ENCODE data around the gene INHBE. TPM values are rescaled to one million over a fixed set of nuclear protein-coding genes. Genes with fewer than 3 reads are reported as not detected.

The INHBE gene
- total and polyA plus RNA-seq, 2 of the 8 experiments (the other 6 are each of a cell fraction or from before 2014, with no cell fraction given), result 10.2 to 18.8 TPM

DNA sequence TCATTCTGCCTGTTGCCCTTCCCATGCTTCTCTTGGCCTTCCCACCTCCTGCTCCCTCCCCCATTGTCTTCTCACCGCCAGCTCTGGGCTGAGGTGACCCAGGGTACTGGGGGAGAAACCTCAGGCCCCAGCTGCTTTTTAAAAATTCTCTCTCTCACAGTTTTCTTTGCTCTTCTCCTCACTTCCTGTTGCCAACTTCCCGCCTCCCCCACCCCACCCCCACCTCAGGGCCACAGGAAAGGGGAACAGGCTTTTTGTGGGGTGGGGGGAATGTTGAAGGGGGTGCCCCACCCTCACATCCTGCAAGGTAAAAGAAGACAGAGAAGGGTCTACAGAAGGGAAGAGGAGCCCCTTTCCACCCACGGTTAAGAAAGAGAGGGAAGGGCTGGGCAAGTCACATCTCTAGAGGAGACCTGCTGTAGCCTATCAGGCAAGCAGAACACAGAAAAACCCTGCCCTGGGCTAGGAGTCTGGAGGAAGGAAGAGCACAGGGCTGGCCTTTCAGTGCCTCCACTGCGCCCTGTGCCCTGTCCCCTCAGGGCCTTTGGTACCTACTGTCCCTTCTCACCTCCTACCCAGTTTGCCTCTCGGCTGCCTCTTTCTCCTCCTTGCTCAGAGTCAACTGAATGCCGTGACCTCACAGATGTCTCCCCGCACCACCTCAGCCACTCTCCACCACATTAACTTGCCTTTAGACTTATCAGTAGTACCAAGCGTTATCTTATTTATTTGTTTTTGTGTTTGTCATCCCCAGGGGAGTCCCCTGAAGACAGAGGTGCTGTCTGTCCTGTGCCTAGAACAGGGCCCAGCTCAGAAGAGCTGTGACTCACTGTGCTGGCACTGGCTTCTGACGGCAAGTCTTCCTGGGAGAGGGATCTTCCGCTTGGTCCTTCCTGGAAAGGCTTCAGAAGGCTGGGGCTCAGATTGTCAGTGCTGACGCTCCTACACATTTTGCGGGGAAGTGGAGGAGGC, 22.9 kb downstream of the INHBE start:
- Histone ChIP-seq H3K18ac (ENCODE audit: extremely low read depth, low read length) (peak overlapping the region; percentile 24; the same call in 1 of the 2 replicates), H3K9me3 (ENCODE audit: insufficient read depth in 2 of 2, low read depth in 1 of 2, low read length in 1 of 2) (no peaks in the 10 kb centered on the region), H4K20me1 (replicated peaks in 1 of 2; ENCODE audit: control insufficient read depth in 1 of 2, insufficient read depth in 2 of 2, low read length in 2 of 2) (peaks cover 0 to 4% of the 10 kb centered on the region in 2 experiments), H3K4me2 (ENCODE audit: insufficient read depth in 1 of 2, low read depth in 2 of 2, low read length in 2 of 2) (no peak overlapping the region), H3K23ac (ENCODE audit: insufficient read length) (no peak overlapping the region), H2BK120ac (replicated peaks; ENCODE audit: low read depth, low read length) (no peak overlapping the region), H2AK5ac (ENCODE audit: low read depth, low read length) (no peak overlapping the region; the same call in 1 of the 2 replicates), H3K27ac (ENCODE audit: low read depth, low read length) (no peak overlapping the region), H4K5ac (ENCODE audit: insufficient read length, low read depth, low read length) (no peak overlapping the region), H3K4me1 (replicated peaks in 1 of 4; ENCODE audit: control insufficient read depth in 3 of 4, insufficient read depth in 4 of 4, low read length in 3 of 4) (peaks cover 0 to 25% (median 11%) of the 10 kb centered on the region in 4 experiments; a peak in 6 of 7 replicates), H3K4me3 (ENCODE audit: extremely low read depth in 1 of 4, insufficient read depth in 2 of 4, low read depth in 3 of 4, low read length in 4 of 4) (no peak overlapping the region), H3K14ac (ENCODE audit: insufficient read length) (no peak overlapping the region), H4K91ac (replicated peaks; ENCODE audit: insufficient read length, low read length) (no peak overlapping the region), H2BK5ac (ENCODE audit: low read depth, low read length) (peak overlapping the region; percentile 7; the same call in 1 of the 2 replicates), H2AFZ (ENCODE audit: low read length) (no peak overlapping the region), H3K36me3 (ENCODE audit: control insufficient read depth in 2 of 4, insufficient read depth in 4 of 4, low read length in 3 of 4) (no peaks in the 10 kb centered on the region), H3K27me3 (replicated peaks in 1 of 4; ENCODE audit: control insufficient read depth in 3 of 4, extremely low read depth in 1 of 4, insufficient read depth in 3 of 4, low read length in 3 of 4) (peaks cover 20 to 43% (median 40%) of the 10 kb centered on the region in 4 experiments), H2BK12ac (ENCODE audit: low read depth, low read length) (peak overlapping the region; percentile 4; the same call in 1 of the 2 replicates), H3K79me1 (ENCODE audit: low read depth, low read length) (no peaks in the 10 kb centered on the region), H3K79me2 (ENCODE audit: control insufficient read depth in 1 of 2, insufficient read depth in 2 of 2, low read length in 2 of 2) (no peaks in the 10 kb centered on the region), H4K8ac (ENCODE audit: extremely low read depth, insufficient read depth, low read length) (peak overlapping the region; percentile 11; the same call in 1 of the 2 replicates), H3K9ac (replicated peaks in 1 of 4; ENCODE audit: extremely low read depth in 1 of 4, low read depth in 3 of 4, low read length in 3 of 4) (no peak overlapping the region), H3K4ac (replicated peaks; ENCODE audit: insufficient read length, low read depth, low read length) (no peak overlapping the region), H3K23me2 (ENCODE audit: low read depth, low read length) (peaks cover 8% of the 10 kb centered on the region; the same call in 1 of the 2 replicates), H3K56ac (replicated peaks; ENCODE audit: insufficient read length, low read depth, low read length) (no peak overlapping the region), H2BK20ac (ENCODE audit: low read length) (peak overlapping the region; percentile 78; the same call in 1 of the 2 replicates), H2BK15ac (ENCODE audit: low read length) (peak overlapping the region; percentile 36; the same call in 1 of the 2 replicates)
- CTCF ChIA-PET (ENCODE audit: partially characterized antibody), result interaction anchor here (1.0 to 25.1 kb wide), 6 partner anchors 9 to 251 kb away, joined by 4 to 441 read pairs (median 6); partner anchors contain the start of genes GLI1, INHBE and MARS1
- POLR2A ChIA-PET (ENCODE audit: partially characterized antibody), result interaction anchor here (1.1 to 1.4 kb wide), 3 partner anchors 48 to 237 kb away, joined by 3 to 5 read pairs (median 4); partner anchors contain the start of gene DCTN2
- FAIRE-seq (no peak), DNase-seq (ENCODE audit: low read depth in 1 of 2, low spot score in 2 of 2) (no peak)
- 88% methylated on average over 10 of the region's 12 CpGs; no CpG with 5 or more reads in 1 of the 2 experiments for WGBS, 2 experiments (ENCODE audit: extremely low coverage in 1 of 2, insufficient coverage in 1 of 2, insufficient read length in 1 of 2, insufficient replicate concordance in 2 of 2, low coverage in 1 of 2, low lambda C conversion rate in 2 of 2, missing lambda C conversion rate in 1 of 2)
- TF ChIP-seq RNF2 (IDR thresholded peaks at IDR 0.05; ENCODE audit: borderline replicate concordance, low read depth, low read length, missing control alignments, poor library complexity, severe bottlenecking), result no peak
- no peak for TF ChIP-seq NANOG (IDR thresholded peaks at IDR 0.05; ENCODE audit: insufficient read depth, low read depth, low read length, poor library complexity, severe bottlenecking)
- TF ChIP-seq JUND (IDR thresholded peaks at IDR 0.05; ENCODE audit: low read length), result no peak
- TF ChIP-seq EP300 (IDR thresholded peaks at IDR 0.05; ENCODE audit: borderline replicate concordance in 1 of 2, low read depth in 2 of 2, low read length in 2 of 2), result no peak
- TF ChIP-seq POLR2AphosphoS5 (IDR thresholded peaks at IDR 0.05; ENCODE audit: low read depth, low read length), result no peak
- TF ChIP-seq, protein P1, sequence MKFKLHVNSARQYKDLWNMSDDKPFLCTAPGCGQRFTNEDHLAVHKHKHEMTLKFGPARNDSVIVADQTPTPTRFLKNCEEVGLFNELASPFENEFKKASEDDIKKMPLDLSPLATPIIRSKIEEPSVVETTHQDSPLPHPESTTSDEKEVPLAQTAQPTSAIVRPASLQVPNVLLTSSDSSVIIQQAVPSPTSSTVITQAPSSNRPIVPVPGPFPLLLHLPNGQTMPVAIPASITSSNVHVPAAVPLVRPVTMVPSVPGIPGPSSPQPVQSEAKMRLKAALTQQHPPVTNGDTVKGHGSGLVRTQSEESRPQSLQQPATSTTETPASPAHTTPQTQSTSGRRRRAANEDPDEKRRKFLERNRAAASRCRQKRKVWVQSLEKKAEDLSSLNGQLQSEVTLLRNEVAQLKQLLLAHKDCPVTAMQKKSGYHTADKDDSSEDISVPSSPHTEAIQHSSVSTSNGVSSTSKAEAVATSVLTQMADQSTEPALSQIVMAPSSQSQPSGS (IDR thresholded peaks at IDR 0.05; ENCODE audit: low read length), result no peak
- TF ChIP-seq TEAD4 (IDR thresholded peaks at IDR 0.05; ENCODE audit: low read depth, low read length), result no peak
